ENCODE results near the gene UAP1L1.
"Not testable (repeated sequence)": the region's sequence is repeated elsewhere in the genome, so short reads cannot be mapped to it uniquely, and the experiment has no call there.

The UAP1L1 gene, protein sequence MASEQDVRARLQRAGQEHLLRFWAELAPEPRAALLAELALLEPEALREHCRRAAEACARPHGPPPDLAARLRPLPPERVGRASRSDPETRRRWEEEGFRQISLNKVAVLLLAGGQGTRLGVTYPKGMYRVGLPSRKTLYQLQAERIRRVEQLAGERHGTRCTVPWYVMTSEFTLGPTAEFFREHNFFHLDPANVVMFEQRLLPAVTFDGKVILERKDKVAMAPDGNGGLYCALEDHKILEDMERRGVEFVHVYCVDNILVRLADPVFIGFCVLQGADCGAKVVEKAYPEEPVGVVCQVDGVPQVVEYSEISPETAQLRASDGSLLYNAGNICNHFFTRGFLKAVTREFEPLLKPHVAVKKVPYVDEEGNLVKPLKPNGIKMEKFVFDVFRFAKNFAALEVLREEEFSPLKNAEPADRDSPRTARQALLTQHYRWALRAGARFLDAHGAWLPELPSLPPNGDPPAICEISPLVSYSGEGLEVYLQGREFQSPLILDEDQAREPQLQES

GRCh38 chr9:137077010-137077747, at the start of gene UAP1L1:
TSS of gene UAP1L1 (plus strand) at chr9:137077517. CDS start at chr9:137077533, 16 bp downstream.
- DNase-seq = peak; percentile 10

DNA sequence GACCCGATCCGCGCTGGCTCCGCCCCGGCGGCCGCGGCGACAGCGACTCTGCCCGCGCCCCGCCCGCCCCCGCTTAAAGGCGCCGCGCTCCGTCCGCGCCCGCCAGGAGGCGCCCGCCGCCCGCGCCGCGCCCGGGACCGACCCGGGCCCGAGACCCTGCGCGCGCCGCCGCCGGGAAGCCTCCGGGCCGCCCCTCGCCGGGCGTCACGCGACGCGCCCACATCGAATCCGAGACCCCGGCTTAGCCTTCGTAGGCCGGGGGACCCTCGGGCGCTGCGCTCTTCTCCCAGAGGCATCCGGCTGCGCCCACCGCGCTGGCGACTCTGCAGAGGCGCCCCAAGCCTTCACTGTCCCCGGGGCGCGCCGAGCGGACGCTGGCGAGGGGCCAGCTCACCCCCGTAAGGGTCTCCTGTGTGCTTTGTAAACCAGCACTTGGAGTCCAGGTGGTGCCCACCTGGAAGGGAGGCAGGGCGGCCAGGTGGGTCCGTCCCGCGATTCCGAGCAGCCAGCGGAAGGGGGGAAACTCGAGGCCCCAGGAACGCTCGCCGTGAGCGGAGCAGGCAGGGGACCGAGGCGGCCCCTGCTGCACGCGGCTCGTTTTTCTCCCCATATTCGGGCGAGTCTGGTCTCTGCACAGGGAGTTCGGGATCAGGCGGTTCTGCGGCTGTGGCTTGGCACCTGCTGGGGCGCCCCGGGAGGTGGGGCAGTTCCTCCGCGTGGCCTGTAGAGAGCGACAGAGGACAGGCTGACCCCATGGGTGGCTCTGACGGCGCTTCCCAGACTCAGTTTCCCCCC, 48.9 kb upstream of the UAP1L1 start:
- DNase-seq = peak; percentile 18

GRCh38 chr9:137029058-137029936, 48.0 kb upstream of the UAP1L1 start:
- peak; percentile 8 for DNase-seq

- DNase-seq = no peak
Observed at GRCh38 chr9:137030006-137030405, 47.3 kb upstream of the UAP1L1 start.

GRCh38 chr9:137030538-137031527, 46.5 kb upstream of the UAP1L1 start:
- no peak for DNase-seq

- DNase-seq = no peak
Observed at GRCh38 chr9:137031904-137032640, 45.2 kb upstream of the UAP1L1 start, which contains the start of gene FUT7. TSS of gene FUT7 (minus strand) at chr9:137032088. CDS start at chr9:137031991, 97 bp downstream.

- DNase-seq = no peak
Observed at GRCh38 chr9:137032858-137033257, 44.5 kb upstream of the UAP1L1 start.

DNA sequence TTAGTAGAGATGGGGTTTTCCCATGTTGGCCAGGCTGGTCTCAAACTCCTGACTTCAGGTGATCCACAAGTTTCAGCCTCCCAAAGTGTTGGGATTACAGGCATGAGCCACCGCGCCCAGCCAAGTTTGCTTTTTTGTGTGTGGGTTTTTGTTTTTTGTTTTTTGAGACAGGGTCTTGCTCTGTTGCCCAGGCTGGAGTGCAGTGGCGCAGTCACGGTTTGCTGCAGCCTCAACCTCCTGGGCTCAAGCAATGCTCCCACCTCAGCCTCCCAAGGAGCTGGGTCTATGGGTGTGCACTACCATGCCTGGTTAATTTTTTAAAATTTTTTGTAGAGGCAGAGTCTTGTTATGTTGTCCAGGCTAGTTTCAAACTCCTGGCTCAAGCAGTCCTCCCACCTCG, 43.8 kb upstream of the UAP1L1 start:
- DNase-seq = not testable (repeated sequence)

GRCh38 chr9:137034039-137034708, 43.1 kb upstream of the UAP1L1 start:
- DNase-seq = no peak

- DNase-seq = peak; percentile 69
Observed at GRCh38 chr9:137034709-137035506, 42.4 kb upstream of the UAP1L1 start.

- no peak for DNase-seq
Observed at GRCh38 chr9:137035507-137035834, 41.8 kb upstream of the UAP1L1 start.

DNA sequence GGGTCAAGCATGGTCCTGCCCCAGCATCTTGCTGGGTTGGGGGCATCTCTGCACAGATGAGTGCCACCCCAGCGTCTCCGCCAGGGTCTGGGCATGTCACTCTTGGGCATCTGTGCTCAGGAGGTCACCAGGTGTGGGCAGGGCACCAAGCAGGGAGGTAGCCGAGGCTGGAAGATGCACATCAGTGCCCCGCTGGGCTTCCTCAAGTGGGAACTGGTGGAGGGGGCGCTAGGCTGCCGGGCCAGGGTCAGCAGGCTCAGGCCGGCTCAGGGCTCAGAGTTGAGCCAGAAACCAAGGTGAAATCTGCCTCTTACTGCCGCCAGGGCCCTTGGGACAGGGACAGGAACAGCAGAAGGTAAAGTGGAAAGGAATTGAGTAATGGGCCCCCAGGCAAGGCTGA, 41.4 kb upstream of the UAP1L1 start:
- no peak for DNase-seq

DNA sequence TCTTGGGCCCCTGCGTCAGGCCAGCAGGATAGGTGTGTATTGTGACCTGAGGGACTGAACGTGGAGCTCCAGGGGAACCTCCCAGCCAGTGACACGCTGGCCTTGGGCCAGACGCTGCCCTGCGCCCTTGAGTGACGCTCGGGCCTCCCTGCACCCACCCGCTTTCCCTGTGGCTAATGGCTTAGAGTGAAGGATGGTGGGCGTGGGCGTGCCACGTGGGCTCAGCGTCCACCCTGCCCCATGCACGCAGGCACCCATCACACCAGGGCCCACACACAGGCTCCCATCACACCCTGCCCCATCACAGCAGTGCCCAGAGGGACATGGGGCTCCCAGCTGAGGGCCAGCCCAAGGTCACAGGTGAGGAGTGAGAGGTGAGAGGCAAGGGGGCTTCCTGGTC, 40.3 kb upstream of the UAP1L1 start:
- no peak for DNase-seq

GRCh38 chr9:137037483-137037882, 39.8 kb upstream of the UAP1L1 start:
- DNase-seq = no peak

DNA sequence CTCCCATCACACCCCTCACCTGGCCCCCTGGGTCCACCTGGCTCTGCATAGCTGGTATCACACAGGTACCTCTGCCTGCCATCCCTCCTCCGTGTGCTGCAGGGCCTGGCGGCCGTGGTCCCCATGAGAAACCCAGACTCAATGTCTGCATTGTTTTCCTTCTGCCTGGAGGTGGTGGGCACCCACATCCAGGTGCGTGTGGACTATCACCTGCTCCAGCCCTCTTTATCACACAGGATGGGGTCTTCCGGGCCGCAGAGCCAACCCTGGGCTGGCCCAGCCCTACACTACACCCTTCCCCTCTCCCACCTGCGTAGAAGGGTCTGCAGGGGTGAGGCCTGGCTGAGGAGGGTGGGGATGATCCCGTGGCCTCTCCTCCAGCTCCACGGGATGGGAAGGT, 38.4 kb upstream of the UAP1L1 start:
- no peak for DNase-seq

- DNase-seq = no peak
Observed at GRCh38 chr9:137039611-137040366, 37.5 kb upstream of the UAP1L1 start.

GRCh38 chr9:137040568-137040967, 36.7 kb upstream of the UAP1L1 start:
- DNase-seq = no peak

GRCh38 chr9:137041124-137041523, 36.2 kb upstream of the UAP1L1 start:
- peak; percentile 10 for DNase-seq
